A673 (cell line): ENCODE results near the gene SLC35A3. TPM values are rescaled to one million over a fixed set of nuclear protein-coding genes. Genes with fewer than 3 reads are reported as not detected.

Experiments
- BruUV-seq: library from RNA; stranded (reverse); fragments of 400-500 nt; replicated peaks from 2 replicates; lab custom pipeline; 2021; lab: Mats Ljungman, UMichigan
- CTCF ChIA-PET: fragments of 300-600 bp; sonication (Branson Sonifier 250); formaldehyde crosslinking; loops from one replicate; lab custom pipeline; 2022; ENCODE audit warnings: antibody characterized with exemption; lab: Charles Lee
- POLR2A ChIA-PET: fragments of 300-600 bp; sonication (Branson Sonifier 250); formaldehyde crosslinking; loops from one replicate; lab custom pipeline; 2022; ENCODE audit warnings: antibody characterized with exemption; ENCODE audit not compliant: low non-redundant PET; lab: Charles Lee
- DNase-seq: peaks from one replicate; pipeline ENCODE4 v3.0.0-alpha.2; 2015; ENCODE audit warnings: low spot score
- H3K27ac ChIP-seq: fragments of 200-600 bp; sonication (generic); 2 replicates; pipeline ENCODE4 v1.5.1; 2016; ENCODE audit warnings: mixed run types, low read depth, mild to moderate bottlenecking, mixed read lengths, antibody characterized with exemption, low read length; ENCODE audit not compliant: poor library complexity, severe bottlenecking
- H3K27me3 ChIP-seq: fragments of 200-600 bp; sonication (generic); replicated peaks from 2 replicates; pipeline ENCODE4 v1.6.1; 2017; ENCODE audit warnings: mixed run types, low read depth, mild to moderate bottlenecking, mixed read lengths, antibody characterized with exemption, low read length; ENCODE audit not compliant: insufficient read depth, poor library complexity
- H3K36me3 ChIP-seq: fragments of 200-600 bp; sonication (generic); 2 replicates; pipeline ENCODE4 v1.6.1; 2016; ENCODE audit warnings: mixed run types, mild to moderate bottlenecking, mixed read lengths, antibody characterized with exemption, low read length; ENCODE audit not compliant: insufficient read depth, poor library complexity, severe bottlenecking
- H3K4me1 ChIP-seq: fragments of 200-600 bp; sonication (generic); 2 replicates; pipeline ENCODE4 v1.6.1; 2017; ENCODE audit warnings: mixed run types, mild to moderate bottlenecking, mixed read lengths, antibody characterized with exemption, low read length; ENCODE audit not compliant: insufficient read depth, poor library complexity, severe bottlenecking
- H3K4me3 ChIP-seq: fragments of 200-600 bp; sonication (generic); 2 replicates; pipeline ENCODE4 v1.5.1; 2016; ENCODE audit warnings: low read depth, mixed run types, mild to moderate bottlenecking, mixed read lengths, low read length; ENCODE audit not compliant: poor library complexity, severe bottlenecking
- H3K9me3 ChIP-seq: fragments of 200-600 bp; sonication (generic); 2 replicates; pipeline ENCODE4 v1.6.1; 2016; ENCODE audit warnings: mixed run types, low read depth, mild to moderate bottlenecking, mixed read lengths, antibody characterized with exemption, low read length; ENCODE audit not compliant: poor library complexity, severe bottlenecking
- CTCF ChIP-seq: fragments of 300-800, 200-600 bp; sonication (generic); conservative IDR thresholded peaks from 2 replicates; pipeline ENCODE4 v1.5.1; 2017; ENCODE audit warnings: low read depth, mild to moderate bottlenecking, antibody characterized with exemption, low read length, moderate library complexity, mixed read lengths
- EZH2 ChIP-seq: fragments of 200-600 bp; sonication (generic); IDR thresholded peaks from 2 replicates; pipeline ENCODE4 v1.6.1; 2017; ENCODE audit warnings: borderline replicate concordance, low read depth, mild to moderate bottlenecking, mixed read lengths, antibody characterized with exemption, low read length; ENCODE audit not compliant: poor library complexity, severe bottlenecking
- intact Hi-C: fragments of 100-400 bp; cut with micrococcal nuclease; formaldehyde crosslinking; loops from one replicate; pipeline ENCODE4 v1.10.0; 2022; ENCODE audit not compliant: unreplicated experiment
- total RNA-seq: library from RNA; stranded (reverse); gene quantifications from 2 replicates; pipeline ENCODE4 v1.2.3, GENCODE V29; 2021

Gene SLC35A3
- total RNA-seq, 1 experiment from 2014 or later: 25.0 TPM

- Histone ChIP-seq H3K36me3 (no peaks in the 10 kb centered on the region), H3K27ac (no peak overlapping the region), H3K27me3 (no peaks in the 10 kb centered on the region), H3K4me3 (no peak overlapping the region), H3K9me3 (no peaks in the 10 kb centered on the region), H3K4me1 (no peaks in the 10 kb centered on the region)
- TF ChIP-seq EZH2: no peak
- ChIA-PET POLR2A (no interaction called here), CTCF (no interaction called here)
- BruUV-seq: no TSS peak
- DNase-seq: no peak
- intact Hi-C loops: no loop called here
Measured at GRCh38 chr1:100028765-100029164, 59.0 kb downstream of the SLC35A3 start.

GRCh38 chr1:100034470-100034869, 64.7 kb downstream of the SLC35A3 start:
- ChIA-PET CTCF (no interaction called here), POLR2A (no interaction called here)
- Histone ChIP-seq H3K27ac (no peak overlapping the region), H3K36me3 (no peaks in the 10 kb centered on the region), H3K27me3 (no peaks in the 10 kb centered on the region), H3K4me3 (no peak overlapping the region), H3K9me3 (no peaks in the 10 kb centered on the region), H3K4me1 (peaks cover 5% of the 10 kb centered on the region)
- DNase-seq: peak; percentile 62
- no TSS peak for BruUV-seq
- TF ChIP-seq EZH2 (no peak), CTCF (peak; percentile 65)
- intact Hi-C loops: loop anchor here (1.0 kb wide), 1 partner anchor 228 kb away; no protein-coding TSS in a partner anchor

GRCh38 chr1:100035214-100035613, 65.4 kb downstream of the SLC35A3 start:
- CTCF ChIA-PET: no interaction called here
- intact Hi-C loops: no loop called here
- POLR2A ChIA-PET: no interaction called here
- Histone ChIP-seq H3K27ac (peak overlapping the region; percentile 12), H3K4me3 (no peak overlapping the region), H3K36me3 (no peaks in the 10 kb centered on the region), H3K9me3 (no peaks in the 10 kb centered on the region), H3K27me3 (no peaks in the 10 kb centered on the region), H3K4me1 (peaks cover 11% of the 10 kb centered on the region)
- no peak for DNase-seq
- BruUV-seq: no TSS peak
- no peak for TF ChIP-seq CTCF
- TF ChIP-seq EZH2: no peak
